B cell (primary cell): ENCODE data around the gene ZFP90. TPM values are rescaled to one million over a fixed set of nuclear protein-coding genes. Genes with fewer than 3 reads are reported as not detected.

Experiments
- ATAC-seq: fragments of 200-7000 bp; cut with Tn5 transposase; one replicate; pipeline ENCODE4 v1.10.0; 2021; ENCODE audit warnings: low read depth, mild to moderate bottlenecking, moderate number of reproducible peaks, moderate library complexity
- CTCF ChIA-PET: fragments of 350-600 bp; sonication (Branson Sonifier 250); formaldehyde crosslinking; loops from one replicate; lab custom pipeline; 2021; ENCODE audit warnings: antibody characterized with exemption, inconsistent platforms; lab: Charles Lee
- POLR2A ChIA-PET: fragments of 350-600 bp; sonication (Branson Sonifier 250); formaldehyde crosslinking; loops from one replicate; lab custom pipeline; 2021; ENCODE audit warnings: antibody characterized with exemption; lab: Charles Lee
- DNase-seq: peaks from one replicate; pipeline ENCODE4 v3.0.0; 2013
- H2AFZ ChIP-seq: 2 replicates; pipeline ENCODE4 v1.6.1; 2012; ENCODE audit warnings: mild to moderate bottlenecking, low read depth, low read length; ENCODE audit not compliant: insufficient read depth, poor library complexity, severe bottlenecking
- H3K27ac ChIP-seq, 2 donors: 1 replicate in 1 of 2; 2 replicates in 1 of 2; pipeline ENCODE4 v1.5.1; 2012 to 2013; ENCODE audit warnings: low read length in 2 of 2, mild to moderate bottlenecking in 2 of 2, moderate library complexity in 1 of 2
- H3K27me3 ChIP-seq, 4 experiments: fragments of 200-600 bp in 1 of 4; sonication (generic) in 1 of 4; replicated peaks in 1 of 4; 1 replicate in 2 of 4; 2 replicates in 2 of 4; pipeline versions ENCODE4 v1.6.1 to v1.7.0; 2013 to 2016; ENCODE audit warnings: low read length in 3 of 4, mild to moderate bottlenecking in 2 of 4, mixed read lengths in 1 of 4, moderate library complexity in 1 of 4; ENCODE audit not compliant: insufficient read depth in 4 of 4, control insufficient read depth in 3 of 4; ENCODE audit errors: control extremely low read depth in 1 of 4
- H3K36me3 ChIP-seq, 2 experiments: replicated peaks in 1 of 2; 1 replicate in 1 of 2; 2 replicates in 1 of 2; pipeline versions ENCODE4 v1.6.1 to v1.7.1; 2013; ENCODE audit warnings: low read length in 1 of 2; ENCODE audit not compliant: insufficient read depth in 2 of 2, control insufficient read depth in 1 of 2; ENCODE audit errors: control extremely low read depth in 1 of 2, extremely low read depth in 1 of 2
- H3K4me1 ChIP-seq, 2 donors: fragments of 200-600 bp in 1 of 2; sonication (generic) in 1 of 2; 1 replicate in 1 of 2; 2 replicates in 1 of 2; pipeline versions ENCODE4 v1.5.1 to v1.6.1; 2013 to 2017; ENCODE audit warnings: low read length in 2 of 2; ENCODE audit not compliant: control insufficient read depth in 2 of 2, insufficient read depth in 2 of 2
- H3K4me2 ChIP-seq: replicated peaks from 2 replicates; pipeline ENCODE3; 2012; ENCODE audit warnings: mild to moderate bottlenecking, low read depth, low read length; ENCODE audit not compliant: poor library complexity, severe bottlenecking
- H3K4me3 ChIP-seq, 5 experiments: fragments of 200-600 bp in 1 of 5; sonication (generic) in 1 of 5; 1 replicate in 3 of 5; 2 replicates in 2 of 5; pipeline versions ENCODE4 v1.5.1 to v1.7.0; 2011 to 2016; ENCODE audit warnings: low read length in 4 of 5, mild to moderate bottlenecking in 4 of 5, low read depth in 2 of 5, control low read depth in 1 of 5, moderate library complexity in 1 of 5; ENCODE audit not compliant: insufficient read depth in 1 of 5; ENCODE audit errors: control extremely low read depth in 1 of 5, extremely low read depth in 1 of 5
- H3K79me2 ChIP-seq: fragments of 200-600 bp; sonication (generic); one replicate; pipeline ENCODE4 v1.6.0; 2016; ENCODE audit warnings: low read length; ENCODE audit not compliant: control insufficient read depth, insufficient read depth
- H3K9ac ChIP-seq: fragments of 200-600 bp; sonication (generic); 2 replicates; pipeline ENCODE4 v1.6.1; 2017; ENCODE audit warnings: mild to moderate bottlenecking, low read length, moderate library complexity
- H3K9me3 ChIP-seq, 3 donors: one replicate each; pipeline versions ENCODE4 v1.6.1 to v1.7.1; 2013; ENCODE audit warnings: low read length in 2 of 3; ENCODE audit not compliant: control insufficient read depth in 2 of 3, insufficient read depth in 1 of 3; ENCODE audit errors: control extremely low read depth in 1 of 3
- H4K20me1 ChIP-seq: 2 replicates; pipeline ENCODE4 v1.6.0; 2012; ENCODE audit warnings: mild to moderate bottlenecking, low read length; ENCODE audit not compliant: insufficient read depth, control insufficient read depth, poor library complexity, severe bottlenecking
- H3K27ac Mint-ChIP-seq: one replicate; pipeline ENCODE4 v1.8.0; 2021; ENCODE audit warnings: mixed read lengths
- H3K27me3 Mint-ChIP-seq: one replicate; pipeline ENCODE4 v1.8.0; 2021; ENCODE audit warnings: mixed read lengths
- H3K4me1 Mint-ChIP-seq: one replicate; pipeline ENCODE4 v1.8.0; 2021; ENCODE audit warnings: mixed read lengths
- H3K4me3 Mint-ChIP-seq: one replicate; pipeline ENCODE4 v1.8.0; 2021; ENCODE audit warnings: mixed read lengths
- H3K9me3 Mint-ChIP-seq: one replicate; pipeline ENCODE4 v1.8.0; 2022; ENCODE audit warnings: mixed read lengths; ENCODE audit not compliant: insufficient read depth
- CTCF ChIP-seq: fragments of 200-600 bp; IDR thresholded peaks from one replicate; pipeline ENCODE4 v1.8.0; 2022; ENCODE audit warnings: antibody characterized with exemption, mild to moderate bottlenecking
- EZH2 ChIP-seq: IDR thresholded peaks from 2 replicates; pipeline ENCODE4 v1.6.1; 2012; ENCODE audit warnings: borderline replicate concordance, low read depth, mild to moderate bottlenecking, moderate library complexity, low read length; ENCODE audit not compliant: insufficient read depth, poor library complexity, severe bottlenecking
- WGBS: methylation state at CpG from one replicate; pipeline ENCODE4 v1.1.5; 2013; ENCODE audit warnings: missing lambda C conversion rate; ENCODE audit not compliant: insufficient coverage; 5-methylcytosine and 5-hydroxymethylcytosine counted together
- intact Hi-C: fragments of 100-400 bp; cut with micrococcal nuclease; formaldehyde crosslinking; loops from one replicate; pipeline ENCODE4 v1.10.0; 2022
- polyA plus RNA-seq: library from polyadenylated mRNA; depleted of rRNA; stranded (reverse); fragments of >200 nt; gene quantifications from 2 replicates; pipeline ENCODE4 v1.2.3, GENCODE V29; 2012
- small RNA-seq: library from RNA; depleted of rRNA; stranded (forward); fragments of <200 nt; gene quantifications from one replicate; pipeline ENCODE3, GENCODE V24; 2012; ENCODE audit warnings: low replicate concordance, low read depth; ENCODE audit not compliant: insufficient read length
- total RNA-seq, 2 donors: library from RNA; stranded (reverse); fragments of 120-200 nt in 1 of 2; gene quantifications; 1 replicate in 1 of 2; 2 replicates in 1 of 2; pipeline versions ENCODE4 v1.2.3 to v1.2.4, GENCODE V29; 2013 to 2022

ZFP90 gene
- total and polyA plus RNA-seq, 2 donors (not counting 1 experiment from before 2014, with no cell fraction given), result 16.5 to 30.7 TPM

- TF ChIP-seq EZH2 (no peak), CTCF (no peak)
- Mint-ChIP-seq H3K9me3 (peaks cover 8% of the 10 kb centered on the region), H3K27ac (no peak overlapping the region), H3K4me3 (no peak overlapping the region), H3K27me3 (peaks cover 10% of the 10 kb centered on the region), H3K4me1 (no peaks in the 10 kb centered on the region)
- H2AFZ ChIP-seq, result no peak overlapping the region
- H3K27ac ChIP-seq, result no peak overlapping the region
- CTCF ChIA-PET, result interaction anchor here (1.4 kb wide), 1 partner anchor 23 kb away, joined by 3 read pairs; no protein-coding TSS in a partner anchor
- no peak overlapping the region for H3K9ac ChIP-seq
- no peaks in the 10 kb centered on the region for H3K79me2 ChIP-seq
- H3K4me2 ChIP-seq, result no peak overlapping the region
- H3K4me3 ChIP-seq, result no peak overlapping the region
- H3K36me3 ChIP-seq, result no peaks in the 10 kb centered on the region
- DNase-seq (no peak), ATAC-seq (no peak)
- intact Hi-C loops, result no loop called here
- no peaks in the 10 kb centered on the region for H3K27me3 ChIP-seq
- 80% methylated on average over 1 of the region's 3 CpGs for WGBS
- peaks cover 3 to 10% (median 8%) of the 10 kb centered on the region in 3 donors for H3K9me3 ChIP-seq
- no peaks in the 10 kb centered on the region for H4K20me1 ChIP-seq
- POLR2A ChIA-PET, result no interaction called here
- H3K4me1 ChIP-seq, result no peaks in the 10 kb centered on the region
Measured at GRCh38 chr16:68612996-68613395, 73.9 kb downstream of the ZFP90 start.

GRCh38 chr16:68617734-68618133 is 78.6 kb downstream of the ZFP90 start:
- 98% methylated on average over 6 of the region's 7 CpGs for WGBS
- ATAC-seq, result no peak

More at GRCh38 chr16:68617734-68618133, 78.6 kb downstream of the ZFP90 start:
- DNase-seq, result no peak
- Mint-ChIP-seq H3K27me3 (peaks cover 6% of the 10 kb centered on the region), H3K27ac (no peak overlapping the region), H3K9me3 (peaks cover 5% of the 10 kb centered on the region), H3K4me1 (no peaks in the 10 kb centered on the region), H3K4me3 (no peak overlapping the region)
- ChIA-PET CTCF (no interaction called here), POLR2A (no interaction called here)
- H3K9ac ChIP-seq, result no peak overlapping the region
- H3K27ac ChIP-seq, result no peak overlapping the region
- no peak overlapping the region for H3K4me3 ChIP-seq
- no peaks in the 10 kb centered on the region for H3K79me2 ChIP-seq
- no peaks in the 10 kb centered on the region for H3K36me3 ChIP-seq
- intact Hi-C loops, result no loop called here
- no peaks in the 10 kb centered on the region for H3K4me1 ChIP-seq
- no peak overlapping the region for H3K4me2 ChIP-seq
- no peak overlapping the region for H2AFZ ChIP-seq
- H3K27me3 ChIP-seq, result no peaks in the 10 kb centered on the region
- H3K9me3 ChIP-seq, result peaks cover 3 to 11% (median 10%) of the 10 kb centered on the region in 3 donors
- no peak for TF ChIP-seq EZH2
- TF ChIP-seq CTCF, result no peak
- H4K20me1 ChIP-seq, result no peaks in the 10 kb centered on the region

Small RNAs within 50 kb of the gene (small RNA-seq; reads per million reads assigned to genes)
- gene RNU4-36P, result not detected

Other genes with a start within 250 kb of the ZFP90 start
- 52.0 and 54.1 TPM in 2 replicates for gene SLC7A6OS, start 228.3 kb upstream of the ZFP90 start, total RNA-seq
- 5.9 and 9.9 TPM in 2 replicates for gene SLC7A6OS, start 228.3 kb upstream of the ZFP90 start, polyA plus RNA-seq
- 76.9 and 79.0 TPM in 2 replicates for gene PRMT7, start 228.3 kb upstream of the ZFP90 start, total RNA-seq
- 80.4 and 88.9 TPM in 2 replicates for gene PRMT7, start 228.3 kb upstream of the ZFP90 start, polyA plus RNA-seq
- 1.2 and 1.3 TPM in 2 replicates for gene SMPD3, start 90.8 kb upstream of the ZFP90 start, total RNA-seq
- gene SMPD3, start 90.8 kb upstream of the ZFP90 start, polyA plus RNA-seq, result 1.8 and 2.8 TPM in 2 replicates
- 0.17 TPM in 1 of 2 replicates, not detected in the other for gene CDH3, start 106.0 kb downstream of the ZFP90 start, total RNA-seq
- 0.17 and 0.24 TPM in 2 replicates for gene CDH3, start 106.0 kb downstream of the ZFP90 start, polyA plus RNA-seq
- gene CDH1, start 198.0 kb downstream of the ZFP90 start, total RNA-seq, result 1.7 and 2.0 TPM in 2 replicates
- 0.12 TPM in 1 of 2 replicates, not detected in the other for gene CDH1, start 198.0 kb downstream of the ZFP90 start, polyA plus RNA-seq